ENCODE data around the gene LNPEP. TPM values are rescaled to one million over a fixed set of nuclear protein-coding genes. Genes with fewer than 3 reads are reported as not detected.

LNPEP gene
- total and polyA plus RNA-seq, 2 donors from 2014 or later: 6.5 to 74.3 TPM

GRCh38 chr5:96986450-96986849 lies 50.6 kb downstream of the LNPEP start:
- peaks cover 0 to 5% (median 3%) of the 10 kb centered on the region in 3 donors for H3K4me1 ChIP-seq (ENCODE audit: control insufficient read depth in 2 of 3, insufficient read depth in 2 of 3, low read depth in 1 of 3, low read length in 3 of 3)
- no peaks in the 10 kb centered on the region for H3K9me3 ChIP-seq (ENCODE audit: control insufficient read depth in 2 of 3, insufficient read depth in 1 of 3, low read length in 3 of 3)
- H3K27ac ChIP-seq (ENCODE audit: low read depth in 2 of 2, low read length in 2 of 2): no peak overlapping the region
- no peak for DNase-seq
- no peaks in the 10 kb centered on the region for H3K27me3 ChIP-seq (ENCODE audit: control insufficient read depth, insufficient read depth, low read length)
- intact Hi-C loops (cut with DNase I): no loop called here
- no peak for FAIRE-seq
- peaks cover 0 to 6% (median 2%) of the 10 kb centered on the region in 3 donors for H3K36me3 ChIP-seq (ENCODE audit: control insufficient read depth in 2 of 3, insufficient read depth in 3 of 3, low read length in 3 of 3)
- TF ChIP-seq CTCF (IDR thresholded peaks at IDR 0.05; ENCODE audit: borderline replicate concordance, extremely low read depth, insufficient read depth): no peak
- no peak overlapping the region for H3K4me3 ChIP-seq (ENCODE audit: low read length in 3 of 3)
- no peak overlapping the region for H3K9ac ChIP-seq (ENCODE audit: low read length in 3 of 3)

GRCh38 chr5:96990102-96990501 lies 54.2 kb downstream of the LNPEP start:
- Histone ChIP-seq H3K4me3 (ENCODE audit: low read length in 3 of 3) (no peak overlapping the region), H3K27ac (ENCODE audit: low read depth in 2 of 2, low read length in 2 of 2) (no peak overlapping the region), H3K9me3 (ENCODE audit: control insufficient read depth in 2 of 3, insufficient read depth in 1 of 3, low read length in 3 of 3) (no peaks in the 10 kb centered on the region), H3K36me3 (ENCODE audit: control insufficient read depth in 2 of 3, insufficient read depth in 3 of 3, low read length in 3 of 3) (peaks cover 0 to 7% (median 6%) of the 10 kb centered on the region in 3 donors), H3K9ac (ENCODE audit: low read length in 3 of 3) (no peak overlapping the region), H3K27me3 (ENCODE audit: control insufficient read depth, insufficient read depth, low read length) (no peaks in the 10 kb centered on the region), H3K4me1 (ENCODE audit: control insufficient read depth in 2 of 3, insufficient read depth in 2 of 3, low read depth in 1 of 3, low read length in 3 of 3) (no peaks in the 10 kb centered on the region)
- intact Hi-C loops (cut with DNase I): no loop called here
- FAIRE-seq: no peak
- TF ChIP-seq CTCF (IDR thresholded peaks at IDR 0.05; ENCODE audit: borderline replicate concordance, extremely low read depth, insufficient read depth): no peak
- DNase-seq: no peak

GRCh38 chr5:96991708-96992107 lies 55.8 kb downstream of the LNPEP start:
- Histone ChIP-seq H3K4me3 (ENCODE audit: low read length in 3 of 3) (no peak overlapping the region), H3K36me3 (ENCODE audit: control insufficient read depth in 2 of 3, insufficient read depth in 3 of 3, low read length in 3 of 3) (peaks cover 0 to 7% (median 6%) of the 10 kb centered on the region in 3 donors), H3K27ac (ENCODE audit: low read depth in 2 of 2, low read length in 2 of 2) (no peak overlapping the region), H3K4me1 (ENCODE audit: control insufficient read depth in 2 of 3, insufficient read depth in 2 of 3, low read depth in 1 of 3, low read length in 3 of 3) (no peaks in the 10 kb centered on the region), H3K9ac (ENCODE audit: low read length in 3 of 3) (no peak overlapping the region), H3K27me3 (ENCODE audit: control insufficient read depth, insufficient read depth, low read length) (no peaks in the 10 kb centered on the region), H3K9me3 (ENCODE audit: control insufficient read depth in 2 of 3, insufficient read depth in 1 of 3, low read length in 3 of 3) (no peaks in the 10 kb centered on the region)
- DNase-seq: no peak
- intact Hi-C loops (cut with DNase I): no loop called here
- TF ChIP-seq CTCF (IDR thresholded peaks at IDR 0.05; ENCODE audit: borderline replicate concordance, extremely low read depth, insufficient read depth): no peak
- no peak for FAIRE-seq

- H3K36me3 ChIP-seq (ENCODE audit: control insufficient read depth in 2 of 3, insufficient read depth in 3 of 3, low read length in 3 of 3): peaks cover 0 to 7% (median 6%) of the 10 kb centered on the region in 3 donors
- H3K4me1 ChIP-seq (ENCODE audit: control insufficient read depth in 2 of 3, insufficient read depth in 2 of 3, low read depth in 1 of 3, low read length in 3 of 3): no peaks in the 10 kb centered on the region
- intact Hi-C loops (cut with DNase I): no loop called here
- no peak overlapping the region for H3K27ac ChIP-seq (ENCODE audit: low read depth in 2 of 2, low read length in 2 of 2)
- FAIRE-seq (no peak), DNase-seq (no peak)
- no peak for TF ChIP-seq CTCF (IDR thresholded peaks at IDR 0.05; ENCODE audit: borderline replicate concordance, extremely low read depth, insufficient read depth)
- no peak overlapping the region for H3K4me3 ChIP-seq (ENCODE audit: low read length in 3 of 3)
- no peak overlapping the region for H3K9ac ChIP-seq (ENCODE audit: low read length in 3 of 3)
- no peaks in the 10 kb centered on the region for H3K9me3 ChIP-seq (ENCODE audit: control insufficient read depth in 2 of 3, insufficient read depth in 1 of 3, low read length in 3 of 3)
- H3K27me3 ChIP-seq (ENCODE audit: control insufficient read depth, insufficient read depth, low read length): no peaks in the 10 kb centered on the region
Observed at GRCh38 chr5:96993760-96994159, 57.9 kb downstream of the LNPEP start.
